ENCODE data around the gene EDC4. TPM values are rescaled to one million over a fixed set of nuclear protein-coding genes. Genes with fewer than 3 reads are reported as not detected.

Gene EDC4
- total RNA-seq, 1 experiment from 2014 or later = 85.3 TPM

DNA sequence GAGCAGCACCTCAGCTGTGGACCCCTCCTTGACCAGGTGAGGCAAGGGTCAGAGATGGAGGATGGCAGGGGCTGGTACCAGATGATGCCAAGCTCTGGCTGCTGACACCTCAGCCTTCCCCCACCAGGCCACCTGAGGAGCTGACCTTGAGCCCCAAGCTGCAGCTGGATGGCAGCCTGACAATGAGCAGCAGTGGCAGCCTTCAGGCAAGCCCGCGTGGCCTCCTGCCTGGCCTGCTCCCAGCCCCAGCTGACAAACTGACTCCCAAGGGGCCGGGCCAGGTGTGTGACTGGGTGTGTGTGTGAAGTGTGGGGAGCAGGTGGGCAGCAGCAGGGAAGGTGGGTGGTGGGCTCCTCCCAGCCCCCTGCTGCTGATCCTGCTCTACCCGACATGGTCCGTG is 7.1 kb downstream of the EDC4 start:
- ChIA-PET POLR2A (no interaction called here), CTCF (interaction anchor here (0.5 kb wide), 1 partner anchor 1536 kb away, joined by 3 read pairs; no protein-coding TSS in a partner anchor)
- in situ Hi-C loops (cut with HindIII; ENCODE audit: low pct_unique_long_range_greater_than_20kb, low sequenced_read_pairs) = no loop called here
- H3K9me3 ChIP-seq (ENCODE audit: control insufficient read depth, insufficient read depth, low read depth, low read length) = no peaks in the 10 kb centered on the region
- DNase-seq (ENCODE audit: low read depth, low spot score) (no peak), ATAC-seq (no peak)
- peaks cover under 1% of the 10 kb centered on the region; the same call in 1 of the 2 replicates for H3K4me1 ChIP-seq (ENCODE audit: control insufficient read depth, insufficient read depth, low read length)
- TF ChIP-seq, protein P1, sequence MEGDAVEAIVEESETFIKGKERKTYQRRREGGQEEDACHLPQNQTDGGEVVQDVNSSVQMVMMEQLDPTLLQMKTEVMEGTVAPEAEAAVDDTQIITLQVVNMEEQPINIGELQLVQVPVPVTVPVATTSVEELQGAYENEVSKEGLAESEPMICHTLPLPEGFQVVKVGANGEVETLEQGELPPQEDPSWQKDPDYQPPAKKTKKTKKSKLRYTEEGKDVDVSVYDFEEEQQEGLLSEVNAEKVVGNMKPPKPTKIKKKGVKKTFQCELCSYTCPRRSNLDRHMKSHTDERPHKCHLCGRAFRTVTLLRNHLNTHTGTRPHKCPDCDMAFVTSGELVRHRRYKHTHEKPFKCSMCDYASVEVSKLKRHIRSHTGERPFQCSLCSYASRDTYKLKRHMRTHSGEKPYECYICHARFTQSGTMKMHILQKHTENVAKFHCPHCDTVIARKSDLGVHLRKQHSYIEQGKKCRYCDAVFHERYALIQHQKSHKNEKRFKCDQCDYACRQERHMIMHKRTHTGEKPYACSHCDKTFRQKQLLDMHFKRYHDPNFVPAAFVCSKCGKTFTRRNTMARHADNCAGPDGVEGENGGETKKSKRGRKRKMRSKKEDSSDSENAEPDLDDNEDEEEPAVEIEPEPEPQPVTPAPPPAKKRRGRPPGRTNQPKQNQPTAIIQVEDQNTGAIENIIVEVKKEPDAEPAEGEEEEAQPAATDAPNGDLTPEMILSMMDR (IDR thresholded peaks at IDR 0.05) = no peak
- TF ChIP-seq TCF7L2 (IDR thresholded peaks at IDR 0.05; ENCODE audit: low read depth, low read length) (no peak), SIN3A (IDR thresholded peaks at IDR 0.05; ENCODE audit: borderline replicate concordance, insufficient read depth, low read depth, low read length) (no peak), POLR2AphosphoS5 (IDR thresholded peaks at IDR 0.05; ENCODE audit: low read depth, low read length) (no peak)
- TF ChIP-seq, protein P2, sequence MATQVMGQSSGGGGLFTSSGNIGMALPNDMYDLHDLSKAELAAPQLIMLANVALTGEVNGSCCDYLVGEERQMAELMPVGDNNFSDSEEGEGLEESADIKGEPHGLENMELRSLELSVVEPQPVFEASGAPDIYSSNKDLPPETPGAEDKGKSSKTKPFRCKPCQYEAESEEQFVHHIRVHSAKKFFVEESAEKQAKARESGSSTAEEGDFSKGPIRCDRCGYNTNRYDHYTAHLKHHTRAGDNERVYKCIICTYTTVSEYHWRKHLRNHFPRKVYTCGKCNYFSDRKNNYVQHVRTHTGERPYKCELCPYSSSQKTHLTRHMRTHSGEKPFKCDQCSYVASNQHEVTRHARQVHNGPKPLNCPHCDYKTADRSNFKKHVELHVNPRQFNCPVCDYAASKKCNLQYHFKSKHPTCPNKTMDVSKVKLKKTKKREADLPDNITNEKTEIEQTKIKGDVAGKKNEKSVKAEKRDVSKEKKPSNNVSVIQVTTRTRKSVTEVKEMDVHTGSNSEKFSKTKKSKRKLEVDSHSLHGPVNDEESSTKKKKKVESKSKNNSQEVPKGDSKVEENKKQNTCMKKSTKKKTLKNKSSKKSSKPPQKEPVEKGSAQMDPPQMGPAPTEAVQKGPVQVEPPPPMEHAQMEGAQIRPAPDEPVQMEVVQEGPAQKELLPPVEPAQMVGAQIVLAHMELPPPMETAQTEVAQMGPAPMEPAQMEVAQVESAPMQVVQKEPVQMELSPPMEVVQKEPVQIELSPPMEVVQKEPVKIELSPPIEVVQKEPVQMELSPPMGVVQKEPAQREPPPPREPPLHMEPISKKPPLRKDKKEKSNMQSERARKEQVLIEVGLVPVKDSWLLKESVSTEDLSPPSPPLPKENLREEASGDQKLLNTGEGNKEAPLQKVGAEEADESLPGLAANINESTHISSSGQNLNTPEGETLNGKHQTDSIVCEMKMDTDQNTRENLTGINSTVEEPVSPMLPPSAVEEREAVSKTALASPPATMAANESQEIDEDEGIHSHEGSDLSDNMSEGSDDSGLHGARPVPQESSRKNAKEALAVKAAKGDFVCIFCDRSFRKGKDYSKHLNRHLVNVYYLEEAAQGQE (IDR thresholded peaks at IDR 0.05; ENCODE audit: insufficient read depth in 1 of 2, low read depth in 2 of 2, low read length in 1 of 2) = no peak
- no peaks in the 10 kb centered on the region; the same call in none of the 2 replicates for H3K36me3 ChIP-seq (ENCODE audit: control insufficient read depth, insufficient read depth, low read length)
- BruUV-seq (replicated peaks) = no TSS peak
- no peak overlapping the region for H3K27ac ChIP-seq (ENCODE audit: low read length)
- H3K4me3 ChIP-seq (ENCODE audit: low read depth in 2 of 2, low read length in 2 of 2) = no peak overlapping the region
- intact Hi-C loops (cut with micrococcal nuclease; ENCODE audit: unreplicated experiment) = no loop called here
- H3K27me3 ChIP-seq (ENCODE audit: control insufficient read depth, insufficient read depth, low read length) = no peaks in the 10 kb centered on the region

DNA sequence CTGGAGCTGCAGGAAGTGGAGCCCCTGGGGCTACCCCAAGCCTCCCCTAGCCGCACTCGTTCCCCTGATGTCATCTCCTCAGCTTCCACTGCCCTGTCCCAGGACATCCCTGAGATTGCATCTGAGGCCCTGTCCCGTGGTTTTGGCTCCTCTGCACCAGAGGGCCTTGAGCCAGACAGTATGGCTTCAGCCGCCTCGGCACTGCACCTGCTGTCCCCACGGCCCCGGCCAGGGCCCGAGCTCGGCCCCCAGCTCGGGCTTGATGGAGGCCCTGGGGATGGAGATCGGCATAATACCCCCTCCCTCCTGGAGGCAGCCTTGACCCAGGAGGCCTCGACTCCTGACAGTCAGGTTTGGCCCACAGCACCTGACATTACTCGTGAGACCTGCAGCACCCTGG is 7.7 kb downstream of the EDC4 start:
- TF ChIP-seq POLR2AphosphoS5 (IDR thresholded peaks at IDR 0.05; ENCODE audit: low read depth, low read length) = no peak
- TF ChIP-seq, protein P1 (IDR thresholded peaks at IDR 0.05) = no peak
- TF ChIP-seq SIN3A (IDR thresholded peaks at IDR 0.05; ENCODE audit: borderline replicate concordance, insufficient read depth, low read depth, low read length) = no peak
- TF ChIP-seq, protein P2 (IDR thresholded peaks at IDR 0.05; ENCODE audit: insufficient read depth in 1 of 2, low read depth in 2 of 2, low read length in 1 of 2) = no peak
- Histone ChIP-seq H3K27me3 (ENCODE audit: control insufficient read depth, insufficient read depth, low read length) (no peaks in the 10 kb centered on the region), H3K27ac (ENCODE audit: low read length) (no peak overlapping the region), H3K4me3 (ENCODE audit: low read depth in 2 of 2, low read length in 2 of 2) (no peak overlapping the region), H3K36me3 (ENCODE audit: control insufficient read depth, insufficient read depth, low read length) (no peaks in the 10 kb centered on the region; the same call in none of the 2 replicates), H3K9me3 (ENCODE audit: control insufficient read depth, insufficient read depth, low read depth, low read length) (no peaks in the 10 kb centered on the region), H3K4me1 (ENCODE audit: control insufficient read depth, insufficient read depth, low read length) (no peaks in the 10 kb centered on the region)
- intact Hi-C loops (cut with micrococcal nuclease; ENCODE audit: unreplicated experiment) = no loop called here
- in situ Hi-C loops (cut with HindIII; ENCODE audit: low pct_unique_long_range_greater_than_20kb, low sequenced_read_pairs) = no loop called here
- BruUV-seq (replicated peaks) = no TSS peak
- POLR2A ChIA-PET = no interaction called here
- ATAC-seq = no peak
- CTCF ChIA-PET = no interaction called here
- no peak for DNase-seq (ENCODE audit: low read depth, low spot score)

Data from Panc1 (cell line).